Measurements from ENCODE around the gene CNTN4. TPM values are rescaled to one million over a fixed set of nuclear protein-coding genes. Genes with fewer than 3 reads are reported as not detected.

Gene CNTN4
- polyA plus RNA-seq, 1 experiment, result not detected

- ChIA-PET POLR2A (no interaction called here), CTCF (no interaction called here)
- TF ChIP-seq CTCF (IDR thresholded peaks at IDR 0.05; ENCODE audit: insufficient read depth, low read depth, low read length), result no peak
- no peak for DNase-seq (ENCODE audit: low read depth)
- Histone ChIP-seq H3K4me3 (ENCODE audit: low read depth, low read length) (no peak overlapping the region), H3K27me3 (ENCODE audit: control insufficient read depth, insufficient read depth, low read length) (no peaks in the 10 kb centered on the region), H3K36me3 (ENCODE audit: control insufficient read depth, insufficient read depth, low read length) (no peaks in the 10 kb centered on the region)
Observed at GRCh38 chr3:2274526-2274925, 175.9 kb downstream of the CNTN4 start.

GRCh38 chr3:2283818-2284217 is 185.2 kb downstream of the CNTN4 start:
- Histone ChIP-seq H3K4me3 (ENCODE audit: low read depth, low read length) (no peak overlapping the region), H3K27me3 (ENCODE audit: control insufficient read depth, insufficient read depth, low read length) (no peaks in the 10 kb centered on the region), H3K36me3 (ENCODE audit: control insufficient read depth, insufficient read depth, low read length) (no peaks in the 10 kb centered on the region)
- ChIA-PET CTCF (no interaction called here), POLR2A (no interaction called here)
- TF ChIP-seq CTCF (IDR thresholded peaks at IDR 0.05; ENCODE audit: insufficient read depth, low read depth, low read length), result no peak
- no peak for DNase-seq (ENCODE audit: low read depth)

- no peaks in the 10 kb centered on the region for H3K36me3 ChIP-seq (ENCODE audit: control insufficient read depth, insufficient read depth, low read length)
- H3K4me3 ChIP-seq (ENCODE audit: low read depth, low read length), result no peak overlapping the region
- ChIA-PET CTCF (no interaction called here), POLR2A (no interaction called here)
- TF ChIP-seq CTCF (IDR thresholded peaks at IDR 0.05; ENCODE audit: insufficient read depth, low read depth, low read length), result no peak
- H3K27me3 ChIP-seq (ENCODE audit: control insufficient read depth, insufficient read depth, low read length), result no peaks in the 10 kb centered on the region
- no peak for DNase-seq (ENCODE audit: low read depth)
Observed at GRCh38 chr3:2300938-2301337, 202.3 kb downstream of the CNTN4 start.

GRCh38 chr3:2301361-2301760 is 202.7 kb downstream of the CNTN4 start:
- no peak overlapping the region for H3K4me3 ChIP-seq (ENCODE audit: low read depth, low read length)
- CTCF ChIA-PET, result no interaction called here
- H3K27me3 ChIP-seq (ENCODE audit: control insufficient read depth, insufficient read depth, low read length), result no peaks in the 10 kb centered on the region
- no peak for TF ChIP-seq CTCF (IDR thresholded peaks at IDR 0.05; ENCODE audit: insufficient read depth, low read depth, low read length)
- DNase-seq (ENCODE audit: low read depth), result no peak
- no peaks in the 10 kb centered on the region for H3K36me3 ChIP-seq (ENCODE audit: control insufficient read depth, insufficient read depth, low read length)
- POLR2A ChIA-PET, result no interaction called here

GRCh38 chr3:2303566-2303965 is 204.9 kb downstream of the CNTN4 start:
- no peak overlapping the region for H3K4me3 ChIP-seq (ENCODE audit: low read depth, low read length)
- TF ChIP-seq CTCF (IDR thresholded peaks at IDR 0.05; ENCODE audit: insufficient read depth, low read depth, low read length), result no peak
- ChIA-PET POLR2A (no interaction called here), CTCF (no interaction called here)
- no peaks in the 10 kb centered on the region for H3K27me3 ChIP-seq (ENCODE audit: control insufficient read depth, insufficient read depth, low read length)
- H3K36me3 ChIP-seq (ENCODE audit: control insufficient read depth, insufficient read depth, low read length), result no peaks in the 10 kb centered on the region
- DNase-seq (ENCODE audit: low read depth), result no peak

Data from BJ (cell line).